NCI-H1417 (cell line): ENCODE results near the gene PDLIM1.
A peak's percentile ranks its signal among the peaks of the same experiment; 100 is the strongest.

ENCODE experiments used
- DNase-seq, 3 experiments: peaks; one replicate each; lab custom pipeline; 2025; lab: John Stamatoyannopoulos, UW

Gene PDLIM1

GRCh38 chr10:95290461-95291364, at the start of gene PDLIM1:
Gene PDLIM1, minus strand, starts transcription at chr10:95291003. Its CDS starts 88 bp downstream, at chr10:95290915.
- DNase-seq: peak; percentile 20 to 40 (median 30)

- peak in 1 of 3 experiments; percentile 10 for DNase-seq
Observed at GRCh38 chr10:95339863-95340262, 49.1 kb upstream of the PDLIM1 start.

- no peak for DNase-seq
Observed at GRCh38 chr10:95337423-95338160, 46.8 kb upstream of the PDLIM1 start.

- no peak for DNase-seq
Observed at GRCh38 chr10:95336702-95337101, 45.9 kb upstream of the PDLIM1 start.

- no peak for DNase-seq
Observed at GRCh38 chr10:95335933-95336699, 45.3 kb upstream of the PDLIM1 start.

- no peak for DNase-seq
Observed at GRCh38 chr10:95334805-95335144, 44.0 kb upstream of the PDLIM1 start.

GRCh38 chr10:95333997-95334804, 43.4 kb upstream of the PDLIM1 start:
- DNase-seq: no peak

- no peak for DNase-seq
Observed at GRCh38 chr10:95332666-95333249, 42.0 kb upstream of the PDLIM1 start.

GRCh38 chr10:95331596-95332130, 40.9 kb upstream of the PDLIM1 start:
- no peak for DNase-seq

- no peak for DNase-seq
Observed at GRCh38 chr10:95330966-95331453, 40.2 kb upstream of the PDLIM1 start.

GRCh38 chr10:95329296-95329695, 38.5 kb upstream of the PDLIM1 start:
- DNase-seq: no peak

GRCh38 chr10:95328013-95328412, 37.2 kb upstream of the PDLIM1 start:
- no peak for DNase-seq

- DNase-seq: peak; percentile 49 to 79 (median 54)
Observed at GRCh38 chr10:95327367-95327766, 36.6 kb upstream of the PDLIM1 start.

- DNase-seq: no peak
Observed at GRCh38 chr10:95326396-95326795, 35.6 kb upstream of the PDLIM1 start.

GRCh38 chr10:95325863-95326262, 35.1 kb upstream of the PDLIM1 start:
- DNase-seq: no peak

GRCh38 chr10:95324436-95325268, 33.8 kb upstream of the PDLIM1 start:
- DNase-seq: no peak

GRCh38 chr10:95321554-95322301, 30.9 kb upstream of the PDLIM1 start:
- no peak for DNase-seq

- peak in 1 of 3 experiments; percentile 3 for DNase-seq
Observed at GRCh38 chr10:95319239-95319638, 28.4 kb upstream of the PDLIM1 start.

- no peak for DNase-seq
Observed at GRCh38 chr10:95315509-95315908, 24.7 kb upstream of the PDLIM1 start.
